Raji (cell line): ENCODE data around the gene EIF3CL.
"Not testable (repeated sequence)": the region's sequence is repeated elsewhere in the genome, so short reads cannot be mapped to it uniquely, and the experiment has no call there.

ENCODE experiments used
- POLR2A ChIP-seq: IDR thresholded peaks from 2 replicates; pipeline ENCODE4 v1.6.1; 2011; ENCODE audit warnings: low read depth, low read length, control low read depth; ENCODE audit not compliant: insufficient read depth

Gene EIF3CL, protein sequence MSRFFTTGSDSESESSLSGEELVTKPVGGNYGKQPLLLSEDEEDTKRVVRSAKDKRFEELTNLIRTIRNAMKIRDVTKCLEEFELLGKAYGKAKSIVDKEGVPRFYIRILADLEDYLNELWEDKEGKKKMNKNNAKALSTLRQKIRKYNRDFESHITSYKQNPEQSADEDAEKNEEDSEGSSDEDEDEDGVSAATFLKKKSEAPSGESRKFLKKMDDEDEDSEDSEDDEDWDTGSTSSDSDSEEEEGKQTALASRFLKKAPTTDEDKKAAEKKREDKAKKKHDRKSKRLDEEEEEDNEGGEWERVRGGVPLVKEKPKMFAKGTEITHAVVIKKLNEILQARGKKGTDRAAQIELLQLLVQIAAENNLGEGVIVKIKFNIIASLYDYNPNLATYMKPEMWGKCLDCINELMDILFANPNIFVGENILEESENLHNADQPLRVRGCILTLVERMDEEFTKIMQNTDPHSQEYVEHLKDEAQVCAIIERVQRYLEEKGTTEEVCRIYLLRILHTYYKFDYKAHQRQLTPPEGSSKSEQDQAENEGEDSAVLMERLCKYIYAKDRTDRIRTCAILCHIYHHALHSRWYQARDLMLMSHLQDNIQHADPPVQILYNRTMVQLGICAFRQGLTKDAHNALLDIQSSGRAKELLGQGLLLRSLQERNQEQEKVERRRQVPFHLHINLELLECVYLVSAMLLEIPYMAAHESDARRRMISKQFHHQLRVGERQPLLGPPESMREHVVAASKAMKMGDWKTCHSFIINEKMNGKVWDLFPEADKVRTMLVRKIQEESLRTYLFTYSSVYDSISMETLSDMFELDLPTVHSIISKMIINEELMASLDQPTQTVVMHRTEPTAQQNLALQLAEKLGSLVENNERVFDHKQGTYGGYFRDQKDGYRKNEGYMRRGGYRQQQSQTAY

DNA sequence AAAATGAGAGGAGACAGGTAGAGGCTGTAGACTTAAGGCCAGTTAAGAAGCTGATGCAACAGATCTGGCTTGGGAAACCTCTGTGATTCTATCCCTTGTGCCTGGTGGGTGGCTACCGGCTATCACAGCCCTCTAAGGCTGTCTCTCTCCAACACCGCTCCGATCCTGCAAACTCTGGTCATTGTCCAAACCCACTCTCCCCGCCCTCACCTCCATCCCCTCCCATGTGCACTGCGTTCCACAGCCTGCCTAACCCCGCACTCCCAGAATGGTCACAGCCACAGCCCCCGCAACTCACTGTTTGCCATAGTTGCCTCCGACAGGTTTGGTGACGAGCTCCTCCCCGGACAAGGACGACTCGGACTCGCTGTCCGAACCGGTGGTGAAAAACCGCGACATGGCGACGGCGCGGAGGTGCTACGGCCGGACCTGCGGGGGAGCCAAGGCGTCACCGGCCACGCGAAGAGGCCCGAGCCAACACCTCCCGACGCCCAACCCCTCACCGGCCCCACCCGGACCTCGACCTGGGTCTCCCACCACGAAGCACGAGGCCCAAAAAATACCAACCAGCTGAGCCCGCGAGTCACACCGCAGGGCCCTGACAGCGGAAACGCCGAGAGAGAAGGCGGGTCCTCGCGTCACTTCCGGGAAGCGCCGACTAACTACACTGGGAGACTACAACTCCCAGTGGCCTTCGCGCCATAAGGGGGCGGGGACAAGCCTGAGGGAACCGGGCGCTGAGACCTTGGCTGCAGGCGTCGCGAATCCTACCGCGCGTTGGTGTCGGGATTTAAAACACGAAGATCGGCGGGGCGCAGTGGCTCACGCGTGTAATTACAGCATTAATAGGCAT, at the start of gene EIF3CL:
TSS of gene EIF3CL (minus strand) at position 622 of the 853 bp plus-strand sequence. CDS start at position 399, 223 bp downstream.
- TF ChIP-seq POLR2A: not testable (repeated sequence)

- TF ChIP-seq POLR2A: not testable (repeated sequence)
These were observed 40.2 kb downstream of the EIF3CL start, which contains the start of gene NPIPB6 for GRCh38 chr16:28363408-28363807. TSS of gene NPIPB6 (minus strand) at chr16:28363508. CDS start at chr16:28362822, 686 bp downstream.
